ENCODE measurements around the gene CAMK2G.
"Not testable (repeated sequence)": the region's sequence is repeated elsewhere in the genome, so short reads cannot be mapped to it uniquely, and the experiment has no call there.

Gene CAMK2G

DNA sequence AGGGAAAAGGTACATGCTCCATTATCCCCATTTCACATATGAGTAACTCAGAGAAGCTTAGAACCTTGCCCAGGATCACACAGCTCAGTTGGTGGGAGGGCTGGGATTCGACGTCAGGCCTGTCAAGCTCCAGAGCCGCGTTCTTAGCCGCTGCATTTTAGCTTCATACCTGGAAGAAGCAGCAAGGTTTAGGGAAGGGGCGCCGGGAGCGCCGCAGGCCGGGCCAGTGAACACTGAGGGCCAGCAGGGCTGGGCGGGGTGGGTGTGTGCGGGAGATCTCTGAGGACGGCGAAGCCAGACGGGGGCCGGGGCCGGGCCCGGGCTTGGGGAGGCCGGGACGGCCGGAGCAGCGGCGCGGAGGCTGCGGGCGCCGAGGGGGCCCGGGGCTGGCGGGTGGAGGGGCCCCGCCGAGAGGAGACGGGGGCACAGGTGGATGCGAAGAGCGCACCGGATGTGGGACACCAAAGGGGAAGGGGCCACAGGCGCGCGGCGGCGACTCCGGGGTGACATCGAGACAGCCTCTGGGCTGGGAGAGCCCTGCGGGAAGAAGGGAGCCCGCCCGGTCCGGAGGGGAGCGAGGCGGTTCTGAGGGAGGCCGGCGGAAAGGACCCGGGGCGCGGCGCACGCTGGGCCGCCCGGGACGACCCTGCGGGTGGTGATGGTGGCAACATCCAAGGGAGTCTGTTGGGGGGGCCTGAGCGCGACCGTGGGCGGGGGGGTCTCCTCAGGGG is 63.5 kb downstream of the CAMK2G start:
- DNase-seq (ENCODE audit: low spot score) = no peak

- no peak for DNase-seq (ENCODE audit: low spot score)
Measured at GRCh38 chr10:73810358-73810734, 64.0 kb downstream of the CAMK2G start.

- no peak for DNase-seq (ENCODE audit: low spot score)
Measured at GRCh38 chr10:73809061-73809818, 65.1 kb downstream of the CAMK2G start.

- DNase-seq (ENCODE audit: low spot score) = no peak
Measured at GRCh38 chr10:73808021-73808815, 66.1 kb downstream of the CAMK2G start.

- DNase-seq (ENCODE audit: low spot score) = no peak
Measured at GRCh38 chr10:73807471-73807870, 66.9 kb downstream of the CAMK2G start.

GRCh38 chr10:73806176-73806950 is 68.0 kb downstream of the CAMK2G start:
- no peak for DNase-seq (ENCODE audit: low spot score)

GRCh38 chr10:73803680-73804286 is 70.6 kb downstream of the CAMK2G start:
- DNase-seq (ENCODE audit: low spot score) = no peak

- DNase-seq (ENCODE audit: low spot score) = no peak
Measured at GRCh38 chr10:73802276-73802991, 71.9 kb downstream of the CAMK2G start.

DNA sequence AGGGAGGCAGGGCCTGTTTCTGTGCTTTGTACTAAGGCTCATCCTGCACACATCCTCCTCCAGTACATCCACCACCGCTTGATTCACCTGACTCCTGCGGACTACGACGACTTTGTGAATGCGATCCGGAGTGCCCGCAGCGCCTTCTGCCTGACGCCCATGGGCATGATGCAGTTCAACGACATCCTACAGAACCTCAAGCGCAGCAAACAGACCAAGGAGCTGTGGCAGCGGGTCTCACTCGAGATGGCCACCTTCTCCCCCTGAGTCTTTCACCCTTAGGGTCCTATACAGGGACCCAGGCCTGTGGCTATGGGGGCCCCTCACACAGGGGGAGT is 73.1 kb downstream of the CAMK2G start:
- DNase-seq (ENCODE audit: low spot score) = no peak

DNA sequence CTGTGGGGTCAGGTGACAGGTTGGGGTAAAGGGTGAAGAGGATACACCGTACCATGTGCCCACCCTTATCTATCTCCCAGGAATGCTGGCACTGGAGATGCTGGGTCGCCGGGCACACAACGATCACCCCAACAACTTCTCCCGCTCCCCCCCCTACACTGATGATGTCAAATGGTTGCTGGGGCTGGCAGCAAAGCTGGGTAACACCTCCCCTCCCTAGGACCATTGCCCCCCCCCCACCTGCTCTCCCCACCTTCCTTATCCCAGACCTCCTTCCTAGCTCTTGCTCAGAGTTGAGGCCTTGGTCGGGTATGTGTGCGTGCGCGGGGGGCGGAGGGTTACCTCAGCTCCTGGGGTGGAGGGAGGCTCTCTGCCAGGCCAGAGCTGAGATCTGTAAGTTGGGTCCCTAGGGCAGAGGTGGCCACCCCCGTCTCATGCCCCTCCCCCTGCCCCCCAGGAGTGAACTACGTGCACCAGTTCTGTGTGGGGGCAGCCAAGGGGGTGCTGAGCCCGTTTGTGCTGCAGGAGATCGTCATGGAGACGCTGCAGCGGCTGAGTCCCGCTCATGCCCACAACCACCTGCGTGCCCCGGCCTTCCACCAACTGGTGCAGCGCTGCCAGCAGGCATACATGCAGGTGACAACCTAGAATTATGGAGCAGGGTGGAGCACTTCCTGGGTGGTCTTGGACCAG is 73.6 kb downstream of the CAMK2G start:
- DNase-seq (ENCODE audit: low spot score) = no peak

- DNase-seq (ENCODE audit: low spot score) = no peak
Measured at GRCh38 chr10:73799899-73800559, 74.3 kb downstream of the CAMK2G start.

DNA sequence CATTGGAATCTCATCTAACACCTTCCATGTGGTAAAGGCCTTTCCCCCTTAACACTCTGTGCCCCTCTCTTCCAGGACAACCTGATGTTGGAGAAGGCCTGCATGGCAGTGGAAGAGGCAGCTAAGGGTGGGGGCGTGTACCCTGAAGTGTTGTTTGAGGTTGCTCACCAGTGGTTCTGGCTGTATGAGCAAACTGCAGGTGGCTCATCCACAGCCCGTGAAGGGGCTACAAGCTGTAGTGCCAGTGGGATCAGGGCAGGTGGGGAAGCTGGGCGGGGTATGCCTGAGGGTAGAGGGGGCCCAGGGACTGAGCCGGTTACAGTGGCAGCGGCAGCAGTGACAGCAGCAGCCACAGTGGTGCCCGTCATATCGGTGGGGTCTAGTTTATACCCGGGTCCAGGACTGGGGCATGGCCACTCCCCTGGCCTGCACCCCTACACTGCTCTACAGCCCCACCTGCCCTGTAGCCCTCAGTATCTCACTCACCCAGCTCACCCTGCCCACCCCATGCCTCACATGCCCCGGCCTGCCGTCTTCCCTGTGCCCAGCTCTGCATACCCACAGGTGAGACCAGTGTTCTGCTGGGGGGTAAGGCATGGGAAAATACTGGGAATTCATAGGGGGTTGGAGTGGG is 75.3 kb downstream of the CAMK2G start:
- DNase-seq (ENCODE audit: low spot score) = no peak

DNA sequence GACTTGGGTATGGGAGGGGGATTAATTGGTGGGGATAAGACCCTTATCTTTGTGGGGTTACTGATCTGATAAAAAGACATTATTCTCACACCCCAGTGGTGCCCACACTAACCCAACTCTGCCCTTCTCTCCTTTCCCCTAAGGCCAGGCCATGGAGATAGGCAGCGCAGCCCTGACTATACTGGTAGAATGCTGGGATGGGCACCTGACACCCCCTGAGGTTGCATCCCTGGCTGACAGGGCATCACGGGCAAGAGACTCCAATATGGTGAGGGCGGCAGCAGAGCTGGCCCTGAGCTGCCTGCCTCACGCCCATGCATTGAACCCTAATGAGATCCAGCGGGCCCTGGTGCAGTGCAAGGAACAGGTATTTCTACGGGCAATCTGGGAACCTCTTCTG is 76.3 kb downstream of the CAMK2G start:
- DNase-seq (ENCODE audit: low spot score) = no peak

DNA sequence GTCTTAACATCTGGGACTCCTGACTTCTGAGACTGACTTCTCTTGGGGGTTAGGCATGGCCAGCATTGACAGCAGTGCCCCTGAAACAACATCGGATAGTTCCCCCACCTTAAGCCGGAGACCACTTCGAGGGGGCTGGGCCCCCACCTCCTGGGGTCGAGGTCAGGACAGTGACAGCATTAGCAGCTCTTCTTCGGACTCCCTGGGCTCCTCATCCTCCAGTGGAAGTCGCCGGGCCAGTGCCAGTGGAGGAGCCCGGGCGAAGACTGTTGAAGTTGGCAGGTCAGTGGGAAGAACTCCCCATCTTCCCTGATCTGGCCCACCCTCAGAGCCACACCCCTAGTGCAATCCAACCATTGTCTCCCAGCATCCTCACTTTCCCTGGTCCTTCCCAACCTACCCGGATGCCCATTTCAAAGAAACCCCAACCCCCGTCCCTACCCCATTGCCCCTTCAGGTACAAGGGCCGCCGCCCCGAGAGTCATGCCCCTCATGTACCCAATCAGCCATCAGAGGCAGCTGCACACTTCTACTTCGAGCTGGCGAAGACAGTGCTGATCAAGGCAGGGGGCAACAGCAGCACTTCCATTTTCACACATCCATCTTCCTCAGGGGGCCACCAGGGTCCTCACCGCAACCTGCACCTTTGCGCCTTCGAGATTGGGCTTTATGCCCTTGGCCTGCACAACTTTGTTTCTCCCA is 76.9 kb downstream of the CAMK2G start:
- no peak for DNase-seq (ENCODE audit: low spot score)

DNA sequence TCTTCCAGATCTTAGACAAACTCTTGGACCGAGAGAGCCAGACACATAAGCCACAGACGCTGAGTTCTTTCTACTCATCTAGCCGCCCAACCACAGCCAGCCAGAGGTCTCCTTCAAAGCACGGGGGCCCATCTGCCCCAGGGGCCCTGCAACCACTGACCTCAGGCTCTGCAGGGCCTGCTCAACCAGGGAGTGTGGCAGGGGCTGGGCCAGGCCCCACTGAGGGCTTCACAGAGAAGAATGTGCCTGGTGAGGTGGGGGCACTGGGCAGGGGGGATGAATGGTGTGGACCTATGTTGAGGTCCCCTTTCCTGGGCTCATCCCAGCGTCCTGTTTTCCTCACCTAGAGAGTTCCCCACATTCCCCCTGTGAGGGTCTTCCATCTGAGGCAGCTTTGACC is 77.6 kb downstream of the CAMK2G start:
- no peak for DNase-seq (ENCODE audit: low spot score)

DNA sequence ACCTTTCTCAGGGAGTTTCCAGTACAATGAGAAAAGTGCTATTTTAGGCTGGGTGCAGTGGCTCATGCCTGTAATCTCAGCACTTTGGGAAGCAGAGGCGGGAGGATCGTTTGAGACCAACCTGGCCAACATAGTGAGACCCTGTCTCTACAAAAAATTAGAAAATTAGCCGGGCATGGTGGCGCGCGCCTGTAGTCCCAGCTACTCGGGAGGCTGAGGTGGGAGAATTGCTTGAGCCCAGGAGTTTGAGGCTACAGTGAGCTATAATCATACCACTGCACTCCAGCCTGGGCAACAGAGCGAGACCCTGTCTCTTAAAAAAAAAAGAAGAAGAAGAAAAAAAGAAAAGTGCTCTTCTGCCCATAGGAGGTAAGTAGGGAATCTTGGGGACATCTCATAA is 78.3 kb downstream of the CAMK2G start:
- DNase-seq (ENCODE audit: low spot score) = not testable (repeated sequence)

DNA sequence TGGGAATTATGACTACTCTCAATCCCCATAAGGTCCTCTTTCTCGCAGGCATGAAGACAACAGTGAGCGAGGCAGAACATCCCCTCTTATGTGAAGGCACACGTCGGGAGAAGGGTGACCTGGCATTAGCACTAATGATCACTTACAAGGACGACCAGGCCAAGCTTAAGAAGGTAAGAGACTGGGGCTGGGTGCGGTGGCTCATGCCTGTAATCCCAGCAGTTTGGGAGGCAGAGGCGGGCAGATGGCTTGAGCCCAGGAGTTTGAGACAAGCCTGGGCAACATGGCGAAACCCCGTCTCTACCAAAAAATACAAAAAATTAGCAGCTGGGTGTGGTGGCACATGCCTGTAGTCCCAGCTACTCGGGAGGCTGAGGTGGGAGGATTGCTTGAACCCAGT is 78.9 kb downstream of the CAMK2G start:
- DNase-seq (ENCODE audit: low spot score) = not testable (repeated sequence)

- DNase-seq (ENCODE audit: low spot score) = no peak
Measured at GRCh38 chr10:73793456-73793855, 80.9 kb downstream of the CAMK2G start.

- DNase-seq (ENCODE audit: low spot score) = no peak
Measured at GRCh38 chr10:73791871-73792400, 82.4 kb downstream of the CAMK2G start.
